SJSA1 (cell line): Measurements from ENCODE around the gene ATXN1L. TPM values are rescaled to one million over a fixed set of nuclear protein-coding genes. Genes with fewer than 3 reads are reported as not detected.
"Not testable (repeated sequence)": the region's sequence is repeated elsewhere in the genome, so short reads cannot be mapped to it uniquely, and the experiment has no call there.

Experiments used
- DNase-seq, 2 experiments: peaks; one replicate each; pipeline ENCODE4 v3.0.0-alpha.2; 2015 to 2020; ENCODE audit warnings: low spot score in 2 of 2, low read depth in 1 of 2
- H3K27ac ChIP-seq: fragments of 250-450 bp; sonication (Bioruptor Pico); 2 replicates; pipeline ENCODE4 v1.5.1; 2020; ENCODE audit warnings: mild to moderate bottlenecking, moderate library complexity
- H3K27me3 ChIP-seq: fragments of 250-450 bp; sonication (Bioruptor Pico); replicated peaks from 2 replicates; pipeline ENCODE4 v1.5.1; 2020; ENCODE audit warnings: mild to moderate bottlenecking, moderate library complexity
- H3K36me3 ChIP-seq: fragments of 250-450 bp; sonication (Bioruptor Pico); 2 replicates; pipeline ENCODE4 v1.5.1; 2020; ENCODE audit warnings: mild to moderate bottlenecking
- H3K4me1 ChIP-seq: fragments of 250-450 bp; sonication (Bioruptor Pico); replicated peaks from 2 replicates; pipeline ENCODE4 v1.6.1; 2021; ENCODE audit warnings: mild to moderate bottlenecking
- H3K4me3 ChIP-seq: fragments of 250-450 bp; sonication (Bioruptor Pico); 2 replicates; pipeline ENCODE4 v1.5.1; 2020; ENCODE audit warnings: mild to moderate bottlenecking
- H3K9me3 ChIP-seq: fragments of 250-450 bp; sonication (Bioruptor Pico); replicated peaks from 2 replicates; pipeline ENCODE4 v1.5.1; 2020; ENCODE audit warnings: mild to moderate bottlenecking
- total RNA-seq: library from RNA; depleted of rRNA; stranded (reverse); fragments of >200 nt; shearing (Covaris generic); gene quantifications from 2 replicates; pipeline ENCODE4 v1.2.3, GENCODE V29; 2014; rRNA removed

ATXN1L gene, protein sequence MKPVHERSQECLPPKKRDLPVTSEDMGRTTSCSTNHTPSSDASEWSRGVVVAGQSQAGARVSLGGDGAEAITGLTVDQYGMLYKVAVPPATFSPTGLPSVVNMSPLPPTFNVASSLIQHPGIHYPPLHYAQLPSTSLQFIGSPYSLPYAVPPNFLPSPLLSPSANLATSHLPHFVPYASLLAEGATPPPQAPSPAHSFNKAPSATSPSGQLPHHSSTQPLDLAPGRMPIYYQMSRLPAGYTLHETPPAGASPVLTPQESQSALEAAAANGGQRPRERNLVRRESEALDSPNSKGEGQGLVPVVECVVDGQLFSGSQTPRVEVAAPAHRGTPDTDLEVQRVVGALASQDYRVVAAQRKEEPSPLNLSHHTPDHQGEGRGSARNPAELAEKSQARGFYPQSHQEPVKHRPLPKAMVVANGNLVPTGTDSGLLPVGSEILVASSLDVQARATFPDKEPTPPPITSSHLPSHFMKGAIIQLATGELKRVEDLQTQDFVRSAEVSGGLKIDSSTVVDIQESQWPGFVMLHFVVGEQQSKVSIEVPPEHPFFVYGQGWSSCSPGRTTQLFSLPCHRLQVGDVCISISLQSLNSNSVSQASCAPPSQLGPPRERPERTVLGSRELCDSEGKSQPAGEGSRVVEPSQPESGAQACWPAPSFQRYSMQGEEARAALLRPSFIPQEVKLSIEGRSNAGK
- total RNA-seq, result 9.9 and 24.2 TPM in 2 replicates

GRCh38 chr16:71845639-71846430 is at the start of gene ATXN1L:
TSS of gene ATXN1L (plus strand) at chr16:71845976. CDS start at chr16:71849741, 3,765 bp downstream.
- no peaks in the 10 kb centered on the region for H3K9me3 ChIP-seq
- H3K36me3 ChIP-seq, result peaks cover 37% of the 10 kb centered on the region
- peak; percentile 87 to 90 for DNase-seq
- no peaks in the 10 kb centered on the region for H3K27me3 ChIP-seq
- H3K4me1 ChIP-seq, result peaks cover 9% of the 10 kb centered on the region; the same call in 1 of the 2 replicates
- peak within 1 kb of the TSS; percentile 80 for H3K4me3 ChIP-seq
- H3K27ac ChIP-seq, result peak within 1 kb of the TSS; percentile 53

GRCh38 chr16:71796501-71797097 is 49.2 kb upstream of the ATXN1L start:
- no peak for DNase-seq
- H3K27me3 ChIP-seq, result no peaks in the 10 kb centered on the region
- H3K36me3 ChIP-seq, result peaks cover 26% of the 10 kb centered on the region
- no peaks in the 10 kb centered on the region for H3K4me1 ChIP-seq
- no peak overlapping the region for H3K27ac ChIP-seq
- H3K4me3 ChIP-seq, result no peak overlapping the region
- H3K9me3 ChIP-seq, result no peaks in the 10 kb centered on the region

GRCh38 chr16:71803305-71803690 is 42.5 kb upstream of the ATXN1L start:
- DNase-seq, result no peak
- H3K27ac ChIP-seq, result no peak overlapping the region
- peaks cover 9% of the 10 kb centered on the region for H3K4me1 ChIP-seq

DNA sequence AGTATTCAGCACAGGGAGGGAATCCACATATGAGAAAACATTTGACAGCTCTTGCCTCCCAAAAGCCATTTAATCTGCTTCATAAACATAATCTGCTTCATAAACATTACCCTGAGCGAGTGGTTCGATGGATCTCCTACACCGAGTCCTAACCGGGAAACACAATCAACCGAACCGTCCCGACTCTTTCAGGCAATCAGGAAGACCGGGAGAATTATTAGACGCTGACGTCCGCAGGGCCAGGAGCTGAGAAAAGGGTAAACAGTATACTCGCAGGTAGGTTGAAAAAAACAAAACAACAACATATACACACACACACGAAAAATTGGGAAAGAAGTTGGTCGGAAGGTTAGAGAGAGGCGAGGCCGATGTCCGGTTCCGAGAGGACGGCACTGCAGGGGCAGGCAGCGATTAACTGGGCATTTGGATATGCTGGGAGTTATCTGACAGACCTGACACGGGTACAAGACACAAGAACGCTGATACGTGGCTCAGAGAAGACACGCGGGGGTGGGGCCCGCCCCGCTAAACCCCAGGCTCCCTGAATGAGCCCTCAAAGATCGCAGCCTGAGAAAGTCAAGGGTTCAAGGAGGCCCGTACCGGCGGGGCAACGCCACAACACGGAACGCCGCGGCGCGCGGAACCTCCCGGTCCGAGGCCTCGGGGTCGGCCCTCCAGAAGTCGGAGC is 37.7 kb upstream of the ATXN1L start:
- H3K4me3 ChIP-seq, result peak overlapping the region; percentile 93
- peaks cover 49% of the 10 kb centered on the region for H3K36me3 ChIP-seq
- peaks cover 7% of the 10 kb centered on the region for H3K9me3 ChIP-seq
- no peaks in the 10 kb centered on the region for H3K27me3 ChIP-seq
- peak overlapping the region; percentile 100 for H3K27ac ChIP-seq
- DNase-seq, result no peak
- H3K4me1 ChIP-seq, result peaks cover 13% of the 10 kb centered on the region

More at GRCh38 chr16:71803305-71803690, 42.5 kb upstream of the ATXN1L start:
- Histone ChIP-seq H3K9me3 (peaks cover 4% of the 10 kb centered on the region), H3K4me3 (no peak overlapping the region), H3K36me3 (peaks cover 65% of the 10 kb centered on the region), H3K27me3 (no peaks in the 10 kb centered on the region)

- Histone ChIP-seq H3K4me3 (peak within 1 kb of the TSS; percentile 93), H3K36me3 (peaks cover 44% of the 10 kb centered on the region), H3K27me3 (no peaks in the 10 kb centered on the region), H3K27ac (peak within 1 kb of the TSS; percentile 100), H3K4me1 (peaks cover 13% of the 10 kb centered on the region), H3K9me3 (peaks cover 7% of the 10 kb centered on the region)
- DNase-seq, result peak; percentile 96 to 98
Measured at GRCh38 chr16:71808593-71809459, 37.0 kb upstream of the ATXN1L start, which contains the start of gene AP1G1. TSS of gene AP1G1 (minus strand) at chr16:71808834. CDS start at chr16:71789479, 19,355 bp downstream.

DNA sequence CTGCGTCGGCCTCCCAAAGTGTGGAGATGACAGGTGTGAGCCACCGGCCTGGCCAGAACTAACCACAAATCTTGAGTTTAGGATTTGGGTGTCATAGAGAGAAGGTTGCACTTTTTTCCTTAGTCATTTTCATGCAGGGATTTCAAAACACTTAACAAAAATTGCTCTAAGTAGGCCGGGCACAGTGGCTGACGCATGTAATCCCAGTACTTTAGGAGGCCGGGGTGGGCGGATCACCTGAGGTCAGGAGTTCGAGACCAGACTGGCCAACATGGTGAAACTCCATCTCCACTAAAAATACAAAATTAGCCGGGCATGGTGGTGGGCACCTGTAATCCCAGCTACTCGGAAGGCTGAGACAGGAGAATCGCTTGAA is 35.6 kb upstream of the ATXN1L start:
- Histone ChIP-seq H3K36me3 (peaks cover 36% of the 10 kb centered on the region), H3K4me1 (peaks cover 22% of the 10 kb centered on the region)
- H3K4me3 ChIP-seq, DNase-seq, H3K27me3 ChIP-seq, H3K9me3 ChIP-seq, H3K27ac ChIP-seq: not testable (repeated sequence)

GRCh38 chr16:71811261-71811803 is 34.4 kb upstream of the ATXN1L start:
- no peaks in the 10 kb centered on the region for H3K27me3 ChIP-seq
- peaks cover 31% of the 10 kb centered on the region for H3K4me1 ChIP-seq
- H3K4me3 ChIP-seq, result no peak overlapping the region
- no peak overlapping the region for H3K27ac ChIP-seq
- peaks cover 26% of the 10 kb centered on the region for H3K36me3 ChIP-seq
- H3K9me3 ChIP-seq, result peaks cover 7% of the 10 kb centered on the region
- no peak for DNase-seq

DNA sequence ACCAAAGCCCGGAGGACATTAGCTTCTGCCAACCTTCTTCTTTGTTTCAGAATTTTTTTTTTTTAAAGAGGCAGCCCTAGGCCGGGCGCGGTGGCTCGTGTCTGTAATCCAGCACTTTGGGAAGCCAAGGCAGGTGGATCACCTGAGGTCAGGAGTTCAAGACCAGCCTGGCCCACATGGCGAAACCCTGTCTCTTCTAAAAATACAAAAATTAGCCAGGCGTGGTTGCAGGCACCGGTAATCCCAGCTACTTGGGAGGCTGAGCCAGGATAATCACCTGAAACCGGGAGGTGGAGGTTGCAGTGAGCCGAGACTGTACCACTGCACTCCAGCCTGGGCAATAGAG is 28.6 kb upstream of the ATXN1L start:
- H3K4me1 ChIP-seq, result peaks cover 32% of the 10 kb centered on the region
- H3K27me3 ChIP-seq, H3K36me3 ChIP-seq, H3K4me3 ChIP-seq, DNase-seq, H3K9me3 ChIP-seq: not testable (repeated sequence)
- H3K27ac ChIP-seq, result peak overlapping the region; percentile 58

- no peaks in the 10 kb centered on the region for H3K36me3 ChIP-seq
- no peak overlapping the region for H3K27ac ChIP-seq
- H3K9me3 ChIP-seq, result no peaks in the 10 kb centered on the region
- no peaks in the 10 kb centered on the region for H3K4me1 ChIP-seq
- no peak for DNase-seq
- H3K27me3 ChIP-seq, result no peaks in the 10 kb centered on the region
- H3K4me3 ChIP-seq, result no peak overlapping the region
Measured at GRCh38 chr16:71826533-71827017, 19.2 kb upstream of the ATXN1L start.

DNA sequence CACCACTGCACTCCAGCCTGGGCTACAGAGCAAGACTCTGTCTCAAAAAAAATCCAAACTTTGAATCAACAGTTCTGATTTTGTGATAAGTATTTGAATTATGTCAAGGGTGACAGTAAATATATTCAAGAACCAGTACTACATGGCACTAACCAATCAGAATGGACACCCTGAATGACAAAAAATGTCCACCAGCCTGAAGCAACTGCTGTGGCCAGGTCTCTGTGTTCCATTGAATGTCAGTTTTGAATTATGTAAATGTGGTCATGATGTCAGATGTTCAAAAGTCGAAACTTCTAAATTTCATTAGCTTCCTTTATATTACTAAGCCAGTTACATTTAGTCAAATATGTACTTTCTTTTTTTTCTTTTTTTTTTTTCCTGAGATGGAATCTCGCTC is 15.4 kb upstream of the ATXN1L start:
- H3K36me3 ChIP-seq, result no peaks in the 10 kb centered on the region
- no peaks in the 10 kb centered on the region for H3K4me1 ChIP-seq
- no peak overlapping the region for H3K27ac ChIP-seq
- no peak overlapping the region for H3K4me3 ChIP-seq
- no peaks in the 10 kb centered on the region for H3K27me3 ChIP-seq
- DNase-seq, result no peak
- H3K9me3 ChIP-seq, result no peaks in the 10 kb centered on the region

- H3K27ac ChIP-seq, H3K36me3 ChIP-seq, H3K4me3 ChIP-seq, H3K4me1 ChIP-seq, H3K27me3 ChIP-seq, DNase-seq, H3K9me3 ChIP-seq: not testable (repeated sequence)
Measured at GRCh38 chr16:71831698-71832097, 14.1 kb upstream of the ATXN1L start.

GRCh38 chr16:71832112-71832511 is 13.7 kb upstream of the ATXN1L start:
- not testable (repeated sequence) for H3K27me3 ChIP-seq, H3K4me3 ChIP-seq, H3K27ac ChIP-seq, H3K4me1 ChIP-seq, DNase-seq, H3K36me3 ChIP-seq, H3K9me3 ChIP-seq
